OCI-LY7 (cell line): ENCODE measurements around the gene IHH. TPM values are rescaled to one million over a fixed set of nuclear protein-coding genes. Genes with fewer than 3 reads are reported as not detected.

Experiments
- BruUV-seq: library from RNA; stranded (reverse); fragments of 400-500 nt; replicated peaks from 2 replicates; lab custom pipeline; 2021; lab: Mats Ljungman, UMichigan
- CTCF ChIA-PET: fragments of 300-600 bp; sonication (Branson Sonifier 250); formaldehyde crosslinking; loops from one replicate; lab custom pipeline; 2022; ENCODE audit warnings: antibody characterized with exemption; ENCODE audit not compliant: unreplicated experiment; lab: Charles Lee
- POLR2A ChIA-PET: fragments of 300-600 bp; sonication (Branson Sonifier 250); formaldehyde crosslinking; loops from one replicate; lab custom pipeline; 2022; ENCODE audit warnings: antibody characterized with exemption; lab: Charles Lee
- DNase-seq: peaks from one replicate; pipeline ENCODE4 v3.0.0-alpha.2; 2015; ENCODE audit warnings: low spot score
- H2AFZ ChIP-seq: fragments of 200-600 bp; sonication (generic), shearing (Covaris generic); 2 replicates; pipeline ENCODE4 v1.6.1; 2014; ENCODE audit warnings: mild to moderate bottlenecking, antibody characterized with exemption, low read length, moderate library complexity
- H3K27ac ChIP-seq: fragments of 200-600 bp; sonication (generic); 2 replicates; pipeline ENCODE4 v1.5.1; 2014; ENCODE audit warnings: mixed run types, low read depth, mild to moderate bottlenecking, moderate library complexity, low read length, inconsistent platforms; ENCODE audit not compliant: poor library complexity, severe bottlenecking
- H3K36me3 ChIP-seq: fragments of 200-600 bp; sonication (generic); 2 replicates; pipeline ENCODE4 v1.6.1; 2014; ENCODE audit warnings: mild to moderate bottlenecking, antibody characterized with exemption, low read length, moderate library complexity, mixed read lengths; ENCODE audit not compliant: insufficient read depth
- H3K4me1 ChIP-seq: fragments of 200-600 bp; sonication (generic); 2 replicates; pipeline ENCODE4 v1.5.1; 2014; ENCODE audit warnings: mild to moderate bottlenecking, low read length; ENCODE audit not compliant: insufficient read depth, poor library complexity, severe bottlenecking
- H3K4me2 ChIP-seq: fragments of 200-600 bp; sonication (generic); 2 replicates; pipeline ENCODE4 v1.6.1; 2014; ENCODE audit warnings: mild to moderate bottlenecking, low read length
- H3K4me3 ChIP-seq: fragments of 200-600 bp; sonication (generic); 2 replicates; pipeline ENCODE4 v1.5.1; 2014; ENCODE audit warnings: mild to moderate bottlenecking, low read depth, low read length; ENCODE audit not compliant: poor library complexity, severe bottlenecking
- H3K79me2 ChIP-seq: fragments of 200-600 bp; sonication (generic); 2 replicates; pipeline ENCODE4 v1.6.1; 2016; ENCODE audit warnings: low read depth, mild to moderate bottlenecking, low read length, moderate library complexity, mixed read lengths; ENCODE audit not compliant: insufficient read depth
- H3K9me2 ChIP-seq: fragments of 200-600 bp; sonication (generic); 2 replicates; pipeline ENCODE4 v1.6.1; 2016; ENCODE audit warnings: mild to moderate bottlenecking, low read length, mixed read lengths; ENCODE audit not compliant: insufficient read depth
- H3K9me3 ChIP-seq: fragments of 200-600 bp; sonication (generic); 2 replicates; pipeline ENCODE4 v1.6.1; 2014; ENCODE audit warnings: mild to moderate bottlenecking, mixed run types, low read length, mixed read lengths
- H4K20me1 ChIP-seq: fragments of 200-600 bp; sonication (generic); 2 replicates; pipeline ENCODE4 v1.6.1; 2014; ENCODE audit warnings: mild to moderate bottlenecking, antibody characterized with exemption, low read length, moderate library complexity, mixed read lengths; ENCODE audit not compliant: insufficient read depth
- EZH2phosphoT487 ChIP-seq: fragments of 200-600 bp; sonication (generic); IDR thresholded peaks from 2 replicates; pipeline ENCODE4 v1.6.1; 2018; ENCODE audit warnings: low read depth, borderline replicate concordance, mild to moderate bottlenecking, mixed run types, antibody characterized with exemption, low read length, moderate library complexity, mixed read lengths
- intact Hi-C: fragments of 100-400 bp; cut with micrococcal nuclease; formaldehyde crosslinking; loops from one replicate; pipeline ENCODE4 v1.10.0; 2022; ENCODE audit not compliant: unreplicated experiment
- total RNA-seq, 2 experiments: library from RNA; depleted of rRNA in 1 of 2; stranded (reverse); fragments of >200 nt in 1 of 2; shearing (Covaris generic) in 1 of 2; gene quantifications; 2 replicates each; pipeline ENCODE4 v1.2.3, GENCODE V29; 2014 to 2022
- TF ChIP-seq, protein P1 (sequence below): fragments of 200-600 bp; sonication (generic); conservative IDR thresholded peaks from 2 replicates; pipeline ENCODE4 v1.5.1; 2014; ENCODE audit warnings: mild to moderate bottlenecking, antibody characterized with exemption, low read length, moderate library complexity, mixed read lengths

IHH gene
- total RNA-seq, 2 experiments from 2014 or later: not detected

GRCh38 chr2:219065484-219065883 is 4.8 kb upstream of the IHH start:
- POLR2A ChIA-PET: interaction anchor here (1.0 kb wide), 1 partner anchor 313 kb away, joined by 4 read pairs; no protein-coding TSS in a partner anchor
- no peaks in the 10 kb centered on the region for H3K4me1 ChIP-seq
- intact Hi-C loops: no loop called here
- no peak overlapping the region for H3K4me2 ChIP-seq
- no peak overlapping the region for H2AFZ ChIP-seq
- no peak for DNase-seq
- H3K36me3 ChIP-seq: no peaks in the 10 kb centered on the region
- H4K20me1 ChIP-seq: no peaks in the 10 kb centered on the region
- TF ChIP-seq, protein P1, sequence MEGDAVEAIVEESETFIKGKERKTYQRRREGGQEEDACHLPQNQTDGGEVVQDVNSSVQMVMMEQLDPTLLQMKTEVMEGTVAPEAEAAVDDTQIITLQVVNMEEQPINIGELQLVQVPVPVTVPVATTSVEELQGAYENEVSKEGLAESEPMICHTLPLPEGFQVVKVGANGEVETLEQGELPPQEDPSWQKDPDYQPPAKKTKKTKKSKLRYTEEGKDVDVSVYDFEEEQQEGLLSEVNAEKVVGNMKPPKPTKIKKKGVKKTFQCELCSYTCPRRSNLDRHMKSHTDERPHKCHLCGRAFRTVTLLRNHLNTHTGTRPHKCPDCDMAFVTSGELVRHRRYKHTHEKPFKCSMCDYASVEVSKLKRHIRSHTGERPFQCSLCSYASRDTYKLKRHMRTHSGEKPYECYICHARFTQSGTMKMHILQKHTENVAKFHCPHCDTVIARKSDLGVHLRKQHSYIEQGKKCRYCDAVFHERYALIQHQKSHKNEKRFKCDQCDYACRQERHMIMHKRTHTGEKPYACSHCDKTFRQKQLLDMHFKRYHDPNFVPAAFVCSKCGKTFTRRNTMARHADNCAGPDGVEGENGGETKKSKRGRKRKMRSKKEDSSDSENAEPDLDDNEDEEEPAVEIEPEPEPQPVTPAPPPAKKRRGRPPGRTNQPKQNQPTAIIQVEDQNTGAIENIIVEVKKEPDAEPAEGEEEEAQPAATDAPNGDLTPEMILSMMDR: no peak
- no peak for TF ChIP-seq EZH2phosphoT487
- BruUV-seq: no TSS peak
- no peak overlapping the region for H3K4me3 ChIP-seq
- no peaks in the 10 kb centered on the region for H3K79me2 ChIP-seq
- no peaks in the 10 kb centered on the region for H3K9me2 ChIP-seq
- CTCF ChIA-PET: no interaction called here
- H3K9me3 ChIP-seq: no peaks in the 10 kb centered on the region
- no peak overlapping the region for H3K27ac ChIP-seq

DNA sequence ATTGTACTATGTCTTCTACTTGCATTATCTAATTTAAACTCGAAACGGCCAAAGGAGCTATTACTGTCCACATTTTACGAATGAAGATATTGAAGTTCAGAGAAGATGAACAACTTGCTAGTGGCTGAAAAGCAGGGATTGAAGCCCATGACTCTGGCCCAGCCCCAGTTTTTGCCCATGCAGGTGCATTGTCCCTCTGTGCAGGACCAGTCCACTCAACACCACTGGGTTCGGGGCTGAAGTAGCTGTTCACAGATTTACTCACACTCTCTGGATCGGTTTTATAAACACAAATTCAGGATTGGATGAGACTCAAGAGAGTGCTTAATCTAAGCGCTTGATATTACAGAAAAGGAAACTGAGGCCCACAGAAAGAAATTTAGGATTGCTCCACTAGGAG is 1.4 kb upstream of the IHH start:
- CTCF ChIA-PET: no interaction called here
- intact Hi-C loops: no loop called here
- no TSS peak for BruUV-seq
- Histone ChIP-seq H2AFZ (no peak overlapping the region), H4K20me1 (no peaks in the 10 kb centered on the region), H3K4me3 (no peak overlapping the region), H3K79me2 (no peaks in the 10 kb centered on the region), H3K9me2 (no peaks in the 10 kb centered on the region), H3K9me3 (no peaks in the 10 kb centered on the region), H3K4me2 (no peak overlapping the region), H3K27ac (no peak overlapping the region), H3K36me3 (no peaks in the 10 kb centered on the region), H3K4me1 (no peaks in the 10 kb centered on the region)
- DNase-seq: no peak
- POLR2A ChIA-PET: interaction anchor here (1.6 kb wide), 1 partner anchor 18 kb away, joined by 3 read pairs; no protein-coding TSS in a partner anchor
- no peak for TF ChIP-seq EZH2phosphoT487
- TF ChIP-seq, protein P1: no peak

DNA sequence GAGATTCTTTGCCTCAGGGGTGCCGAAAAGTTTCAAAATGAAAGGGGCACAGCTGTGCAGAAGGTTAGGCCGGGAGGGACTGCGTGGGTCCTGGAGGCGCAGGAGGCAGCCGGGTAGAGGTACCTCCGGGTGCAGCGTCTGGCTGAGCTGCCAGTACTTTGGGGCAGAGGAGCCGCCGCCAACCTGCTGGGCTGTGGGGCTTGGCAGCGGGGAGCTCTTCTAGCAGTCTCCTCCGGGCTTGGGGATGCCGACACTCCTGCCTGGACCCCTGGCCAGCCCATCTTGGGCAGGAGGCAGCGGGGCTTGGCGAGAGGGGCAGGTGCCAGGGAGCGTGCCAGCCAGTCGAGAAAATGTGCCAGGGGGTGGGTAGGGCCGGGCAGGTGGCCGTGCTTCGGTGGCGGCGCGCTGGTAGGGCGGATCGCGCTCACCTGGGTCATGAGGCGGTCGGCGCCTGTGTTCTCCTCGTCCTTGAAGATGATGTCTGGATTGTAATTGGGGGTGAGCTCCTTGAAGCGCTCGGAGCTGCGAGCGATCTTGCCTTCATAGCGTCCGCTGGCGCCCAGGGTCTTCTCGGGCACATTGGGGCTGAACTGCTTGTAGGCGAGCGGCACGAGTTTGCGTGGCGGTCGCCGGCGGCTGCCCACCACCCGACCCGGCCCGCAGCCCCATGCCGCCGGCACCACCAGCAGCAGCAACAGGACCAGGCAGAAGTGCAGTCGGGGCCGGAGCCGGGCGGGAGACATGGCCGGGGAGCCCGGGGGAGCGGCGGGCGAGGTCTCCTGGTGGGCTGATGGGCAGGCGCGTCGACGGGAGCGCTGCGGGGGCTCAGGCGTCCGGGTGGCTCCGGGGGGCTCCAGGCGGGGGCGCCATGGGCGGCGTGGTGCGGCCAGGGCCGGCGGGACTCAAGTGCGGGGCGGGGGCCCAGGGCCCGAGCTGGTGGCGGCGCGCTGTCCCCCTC is 717 bp downstream of the IHH start:
- BruUV-seq: no TSS peak
- Histone ChIP-seq H3K9me3 (no peaks in the 10 kb centered on the region), H3K79me2 (no peaks in the 10 kb centered on the region), H3K36me3 (no peaks in the 10 kb centered on the region), H4K20me1 (no peaks in the 10 kb centered on the region), H2AFZ (no peak overlapping the region), H3K4me2 (no peak overlapping the region), H3K4me1 (no peaks in the 10 kb centered on the region), H3K9me2 (no peaks in the 10 kb centered on the region), H3K27ac (no peak overlapping the region), H3K4me3 (no peak overlapping the region)
- intact Hi-C loops: loop anchor here (2.0 to 5.0 kb wide), 2 partner anchors 42 to 235 kb away; no protein-coding TSS in a partner anchor
- DNase-seq: no peak
- TF ChIP-seq EZH2phosphoT487: no peak
- TF ChIP-seq, protein P1: no peak
- POLR2A ChIA-PET: no interaction called here
- CTCF ChIA-PET: no interaction called here
